Measurements from ENCODE around the gene LGR6.
"Not testable (repeated sequence)": the region's sequence is repeated elsewhere in the genome, so short reads cannot be mapped to it uniquely, and the experiment has no call there.

The LGR6 gene

GRCh38 chr1:202227053-202227672 lies 33.6 kb downstream of the LGR6 start:
- no peak for DNase-seq

DNA sequence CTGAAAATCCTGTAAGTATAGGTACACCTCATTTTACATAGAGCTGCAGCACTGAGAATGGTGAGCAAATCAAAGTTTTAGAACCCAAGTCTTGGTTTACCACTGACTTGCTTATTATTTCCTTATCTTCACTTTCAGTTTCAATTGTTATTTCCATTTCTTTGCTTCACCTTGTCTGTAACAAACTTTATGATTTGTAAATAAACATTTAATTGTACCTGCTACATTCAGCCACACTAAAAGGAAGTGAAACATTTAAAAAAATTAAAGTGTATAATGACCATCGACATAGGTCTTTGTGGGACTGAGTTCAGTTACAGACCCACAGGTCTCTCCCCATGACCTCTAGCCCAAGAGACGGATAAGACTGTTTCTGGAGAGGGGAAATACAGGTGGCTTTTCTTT lies 34.4 kb downstream of the LGR6 start:
- DNase-seq = no peak

GRCh38 chr1:202228484-202229122 lies 35.0 kb downstream of the LGR6 start:
- no peak for DNase-seq

DNA sequence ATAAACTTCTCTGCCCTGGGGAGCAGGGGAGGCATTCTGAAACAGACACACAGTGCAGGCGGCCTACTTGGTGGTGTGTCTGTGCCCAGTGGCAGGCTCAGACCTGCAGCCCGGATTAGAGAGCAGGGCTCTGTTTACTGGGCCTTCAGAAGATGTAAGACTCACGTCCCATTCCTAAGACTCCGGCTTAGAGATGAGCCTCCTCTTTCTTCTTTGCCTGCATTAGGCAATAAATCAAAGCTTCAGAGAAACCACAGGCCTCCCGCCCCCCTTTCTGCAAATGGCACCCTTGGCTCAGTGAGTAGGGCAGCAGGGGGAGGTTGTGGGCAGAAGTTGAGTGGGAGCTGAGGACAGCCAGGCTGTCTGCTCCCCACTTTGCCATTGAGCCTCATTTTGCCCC lies 35.8 kb downstream of the LGR6 start:
- DNase-seq = no peak

- DNase-seq = no peak
These were observed 36.7 kb downstream of the LGR6 start for GRCh38 chr1:202230061-202230938.

GRCh38 chr1:202230939-202231645 lies 37.5 kb downstream of the LGR6 start:
- no peak for DNase-seq

DNA sequence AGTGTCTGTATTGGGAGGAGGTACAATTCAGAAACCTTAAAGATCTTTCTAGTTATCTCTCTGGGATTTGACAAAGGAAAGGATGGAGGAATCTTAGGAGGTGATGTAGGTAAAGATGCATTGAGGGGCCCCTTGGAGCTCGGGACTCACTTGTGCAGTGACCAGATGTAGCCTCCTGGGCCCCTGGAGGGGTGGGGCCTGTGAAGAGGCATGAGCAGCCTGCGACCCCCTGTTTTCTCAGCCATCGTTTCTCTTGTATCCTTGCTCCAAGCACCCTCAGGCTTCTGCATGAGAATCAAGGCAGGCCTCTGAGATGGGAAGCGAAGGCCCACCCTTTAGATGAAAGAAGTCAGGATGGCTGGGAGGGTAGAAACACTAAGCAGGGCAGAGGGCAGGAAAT lies 39.6 kb downstream of the LGR6 start:
- no peak for DNase-seq

DNA sequence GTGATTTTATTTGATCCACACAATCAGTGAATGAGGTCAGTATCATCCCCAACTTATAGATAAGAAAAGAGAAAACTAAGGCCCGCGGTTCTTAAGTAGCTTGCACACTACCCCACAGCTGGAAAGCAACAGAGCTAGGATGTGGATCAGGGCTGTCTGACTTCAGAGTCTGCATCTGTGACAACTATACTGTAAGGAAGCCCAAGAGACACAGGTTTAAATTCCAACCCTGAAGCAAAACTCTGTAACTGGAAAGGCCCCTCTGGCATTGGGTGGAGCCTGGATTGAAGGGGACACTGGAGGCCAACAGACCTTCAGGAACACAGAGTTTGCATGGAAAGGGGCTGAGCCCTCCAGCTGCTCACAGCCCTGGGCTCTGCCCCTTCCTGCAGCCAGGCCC lies 40.2 kb downstream of the LGR6 start:
- no peak for DNase-seq

GRCh38 chr1:202234331-202235002 lies 40.9 kb downstream of the LGR6 start:
- DNase-seq = no peak

DNA sequence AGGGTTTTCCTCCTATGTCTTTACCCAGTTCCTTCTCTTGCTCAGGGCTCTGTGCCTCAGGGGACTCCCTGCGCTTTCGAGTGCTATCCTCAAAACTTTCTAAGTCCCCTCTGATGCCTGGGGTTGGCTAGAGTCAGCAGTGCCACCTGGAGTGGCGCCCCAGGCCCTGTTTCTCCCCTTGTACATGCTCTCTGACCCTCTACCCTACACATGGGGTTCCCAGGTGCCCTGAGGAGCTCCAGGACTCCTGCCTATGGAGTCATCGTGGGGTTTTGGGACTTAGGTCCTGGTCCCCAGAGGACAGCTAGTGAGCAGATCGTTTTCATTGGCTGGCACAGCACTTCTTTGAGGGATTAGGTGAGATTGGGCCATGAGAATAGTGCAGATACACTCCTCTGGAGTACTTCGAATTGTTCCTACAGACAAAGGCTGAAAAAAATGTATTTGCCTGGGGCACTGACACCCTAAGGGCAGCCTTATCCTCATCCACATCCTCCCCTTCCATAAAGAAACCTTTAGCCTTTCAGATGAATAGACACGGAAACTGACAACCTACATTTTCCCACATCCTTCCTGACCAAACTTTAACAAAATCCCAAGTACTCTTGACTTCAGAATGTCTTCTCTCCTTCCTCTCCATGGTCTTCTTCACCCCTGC lies 41.5 kb downstream of the LGR6 start:
- no peak for DNase-seq

DNA sequence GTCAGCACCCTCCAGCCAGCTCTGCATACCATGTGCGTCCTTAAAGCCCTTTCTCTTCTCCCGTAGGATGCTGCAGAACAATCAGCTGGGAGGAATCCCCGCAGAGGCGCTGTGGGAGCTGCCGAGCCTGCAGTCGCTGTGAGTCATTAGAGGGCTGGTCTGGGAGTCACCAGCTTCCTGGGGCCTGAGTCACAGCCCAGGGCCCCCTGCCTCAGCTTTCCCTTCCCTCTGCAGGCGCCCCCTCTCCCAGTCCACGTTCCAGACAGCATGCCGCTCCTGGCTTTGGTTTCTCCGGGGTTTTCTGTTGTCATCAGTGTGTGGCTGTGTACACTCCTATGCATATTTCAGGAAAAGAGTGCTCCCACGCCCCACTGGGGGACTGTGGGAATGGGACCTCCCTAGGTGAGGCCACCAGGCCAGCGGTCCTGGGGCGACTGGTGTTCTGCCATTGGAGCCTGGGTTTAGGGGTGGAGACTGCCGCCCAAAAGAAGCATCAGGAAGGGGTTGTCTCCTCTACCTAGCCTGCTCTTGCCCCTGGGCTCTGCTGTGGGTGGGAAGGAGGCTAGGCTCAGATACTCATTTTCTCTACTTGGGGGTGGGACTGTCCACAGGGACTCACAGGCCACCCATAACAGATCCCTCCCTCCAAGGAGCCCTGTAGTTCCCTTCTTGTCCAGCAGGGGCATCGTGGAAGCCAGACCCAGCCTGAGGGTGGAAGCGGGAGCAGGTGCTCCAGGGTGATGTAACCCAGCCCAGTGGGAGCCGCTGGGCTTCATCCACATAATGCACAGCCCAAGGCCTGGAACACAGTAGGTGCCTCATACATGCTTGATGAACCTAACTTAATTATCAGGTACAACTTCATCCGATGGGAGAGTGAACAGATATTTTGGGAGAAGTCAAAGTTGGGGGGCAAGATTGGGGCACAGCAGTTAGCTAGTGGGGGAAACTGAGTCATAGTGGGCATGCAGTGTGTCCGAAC lies 42.5 kb downstream of the LGR6 start:
- DNase-seq = peak; percentile 81

- DNase-seq = peak; percentile 70
These were observed 43.5 kb downstream of the LGR6 start for GRCh38 chr1:202237052-202237451.

- DNase-seq = no peak
These were observed 45.3 kb downstream of the LGR6 start for GRCh38 chr1:202238914-202239313.

GRCh38 chr1:202240226-202240625 lies 46.6 kb downstream of the LGR6 start:
- not testable (repeated sequence) for DNase-seq

DNA sequence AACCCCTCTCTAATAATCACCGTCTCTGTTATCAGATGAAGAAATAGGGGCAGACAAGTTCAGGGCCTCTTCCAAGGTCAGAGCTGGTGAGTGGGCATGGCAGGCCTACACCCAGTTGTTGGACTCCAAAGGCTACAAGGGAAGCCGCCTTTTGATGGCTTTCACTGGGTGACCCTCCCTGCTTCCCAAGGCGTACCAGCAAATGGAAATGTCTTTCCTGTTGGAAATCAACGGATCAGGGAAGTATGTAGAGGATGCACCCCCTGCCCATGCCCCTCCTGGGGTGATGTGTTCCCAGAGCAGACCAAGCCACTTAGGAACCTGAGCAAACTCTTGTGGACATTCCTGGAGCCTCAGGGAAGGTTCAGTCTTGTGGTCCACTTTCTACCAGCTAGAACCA lies 47.4 kb downstream of the LGR6 start:
- DNase-seq = no peak

DNA sequence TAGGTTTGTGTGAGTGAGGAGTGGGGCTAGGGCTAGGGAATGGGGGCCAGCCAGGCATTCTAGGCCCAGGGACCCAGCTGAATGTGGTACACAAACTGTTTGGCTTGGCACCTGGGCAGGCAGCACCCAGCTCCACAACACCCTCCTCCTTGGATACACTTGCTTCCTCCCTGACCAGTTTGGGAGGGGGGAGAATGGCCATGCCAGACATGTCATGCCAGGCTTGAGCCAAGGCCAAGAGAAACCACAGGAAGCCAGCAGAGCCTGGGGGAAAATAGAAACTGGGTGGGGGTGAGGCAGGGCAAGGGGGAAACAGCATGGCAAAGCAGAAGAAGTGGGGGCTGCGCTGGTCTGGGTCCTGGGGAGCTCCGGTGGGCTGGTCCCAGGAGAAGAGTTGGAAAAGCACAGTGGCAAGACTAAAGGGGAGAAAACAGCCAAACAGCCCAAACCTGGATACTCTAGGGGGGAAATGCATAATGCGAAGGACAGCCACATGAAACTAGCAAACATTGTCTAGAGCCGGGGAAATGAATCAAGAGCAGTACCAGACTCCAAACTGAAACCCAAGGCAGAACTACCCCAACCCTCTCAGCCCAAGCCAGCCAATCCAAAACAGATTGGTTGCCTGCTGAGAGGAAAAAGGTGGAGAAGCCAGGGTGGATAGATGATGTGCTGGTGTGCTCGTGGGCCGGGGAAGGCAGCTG lies 47.9 kb downstream of the LGR6 start:
- DNase-seq = no peak

DNA sequence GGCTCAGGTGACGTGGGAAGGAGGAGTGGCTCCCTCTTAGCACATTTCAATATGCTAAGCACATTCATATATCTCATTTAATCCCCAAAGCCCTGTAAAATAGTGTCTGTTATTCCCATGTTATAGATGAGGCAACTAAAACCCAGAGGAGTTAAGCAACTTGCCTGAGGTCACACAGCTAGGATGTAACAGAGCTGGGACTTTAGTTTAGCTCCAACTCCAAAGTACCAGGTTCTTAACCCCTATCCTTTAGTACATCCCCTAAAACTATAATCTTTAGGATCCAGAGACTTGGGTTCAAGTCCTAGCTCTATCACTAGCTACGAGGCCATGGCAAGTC lies 48.5 kb downstream of the LGR6 start:
- DNase-seq = no peak

DNA sequence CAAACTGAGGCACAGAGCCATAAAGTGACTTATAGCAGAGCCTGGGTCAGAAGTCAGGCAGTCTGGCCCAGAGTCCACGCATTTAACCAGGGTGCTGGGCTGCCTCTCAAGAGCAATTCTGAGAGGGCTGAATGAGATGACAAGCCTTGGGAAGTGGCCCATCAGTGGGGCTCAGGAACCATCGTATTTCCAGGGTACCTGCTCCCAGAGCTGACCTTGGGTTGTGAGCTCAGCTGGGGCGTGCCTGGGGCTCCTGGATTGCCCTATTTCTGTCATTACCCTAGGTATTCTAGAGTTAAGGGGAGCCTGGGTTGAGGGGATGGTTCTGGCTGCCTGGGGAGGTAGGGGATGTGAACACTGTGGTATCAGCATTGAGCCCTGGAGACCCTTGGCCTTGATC lies 49.4 kb downstream of the LGR6 start:
- no peak for DNase-seq

DNA sequence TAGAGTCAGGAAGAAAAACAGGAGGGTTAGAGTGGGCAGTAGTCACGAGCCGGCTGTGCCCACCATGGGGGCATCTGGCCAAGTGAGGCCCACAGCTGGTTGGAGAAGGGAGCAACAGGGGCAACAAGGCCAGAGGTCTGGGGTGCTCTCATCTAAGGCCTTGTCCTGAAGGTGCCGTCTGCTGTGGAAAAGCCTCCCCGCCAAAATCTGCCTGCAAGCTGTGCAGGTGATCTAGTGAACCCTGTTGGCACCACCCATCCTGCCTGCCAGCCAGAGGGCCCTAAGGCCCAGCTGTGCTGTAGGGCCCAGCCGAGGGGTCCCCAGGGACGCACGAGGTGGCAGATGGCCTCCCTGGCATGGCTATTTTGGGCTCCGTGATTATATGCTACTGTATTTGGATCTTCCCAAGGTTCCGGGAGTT lies 51.3 kb downstream of the LGR6 start:
- no peak for DNase-seq

- DNase-seq = no peak
These were observed 51.8 kb downstream of the LGR6 start for GRCh38 chr1:202245391-202245790.

All from hematopoietic multipotent progenitor cell treated with erythropoietin and hydrocortisone succinate and interleukin-3 and kit ligand, for 8 days (in vitro differentiated cells).